Breast epithelium (tissue), 3 donors: ENCODE data around the gene SLTM.

Source experiments
- POLR2A ChIP-seq: fragments of 450-650 bp; IDR thresholded peaks from one replicate; pipeline ENCODE4 v1.6.1; 2016; ENCODE audit warnings: antibody characterized with exemption, mild to moderate bottlenecking, moderate library complexity
- POLR2AphosphoS5 ChIP-seq, 3 donors: sonication (generic); formaldehyde crosslinking; IDR thresholded peaks; one replicate each; pipeline ENCODE4 v1.6.1; 2017; ENCODE audit warnings: antibody characterized with exemption in 3 of 3
- TF ChIP-seq, protein P1 (sequence below), 3 donors: fragments of 450-650 bp; IDR thresholded peaks; one replicate each; pipeline ENCODE4 v1.5.1; 2016 to 2017; ENCODE audit warnings: antibody characterized with exemption in 3 of 3, mild to moderate bottlenecking in 3 of 3, moderate library complexity in 3 of 3

DNA sequence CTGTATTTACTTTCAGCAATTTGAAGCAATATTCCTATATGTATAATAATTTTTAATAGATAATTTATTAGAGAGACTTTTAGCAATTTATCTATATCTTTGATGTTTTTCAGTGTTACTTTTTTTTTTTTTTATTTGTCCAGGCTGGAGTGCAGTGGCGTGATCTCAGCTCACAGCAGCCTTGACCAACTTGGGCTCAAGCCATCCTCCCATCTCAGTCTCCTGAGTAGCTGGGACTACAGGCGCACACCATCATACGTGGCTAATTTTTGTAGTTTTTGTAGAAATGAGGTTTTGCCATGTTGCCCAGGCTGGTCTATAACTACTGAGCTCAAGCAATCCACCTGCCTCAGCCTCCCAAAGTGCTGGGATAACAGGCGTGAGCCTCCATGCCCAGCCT is 25.3 kb upstream of the SLTM start:
- TF ChIP-seq, protein P1, sequence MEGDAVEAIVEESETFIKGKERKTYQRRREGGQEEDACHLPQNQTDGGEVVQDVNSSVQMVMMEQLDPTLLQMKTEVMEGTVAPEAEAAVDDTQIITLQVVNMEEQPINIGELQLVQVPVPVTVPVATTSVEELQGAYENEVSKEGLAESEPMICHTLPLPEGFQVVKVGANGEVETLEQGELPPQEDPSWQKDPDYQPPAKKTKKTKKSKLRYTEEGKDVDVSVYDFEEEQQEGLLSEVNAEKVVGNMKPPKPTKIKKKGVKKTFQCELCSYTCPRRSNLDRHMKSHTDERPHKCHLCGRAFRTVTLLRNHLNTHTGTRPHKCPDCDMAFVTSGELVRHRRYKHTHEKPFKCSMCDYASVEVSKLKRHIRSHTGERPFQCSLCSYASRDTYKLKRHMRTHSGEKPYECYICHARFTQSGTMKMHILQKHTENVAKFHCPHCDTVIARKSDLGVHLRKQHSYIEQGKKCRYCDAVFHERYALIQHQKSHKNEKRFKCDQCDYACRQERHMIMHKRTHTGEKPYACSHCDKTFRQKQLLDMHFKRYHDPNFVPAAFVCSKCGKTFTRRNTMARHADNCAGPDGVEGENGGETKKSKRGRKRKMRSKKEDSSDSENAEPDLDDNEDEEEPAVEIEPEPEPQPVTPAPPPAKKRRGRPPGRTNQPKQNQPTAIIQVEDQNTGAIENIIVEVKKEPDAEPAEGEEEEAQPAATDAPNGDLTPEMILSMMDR (IDR thresholded peaks at IDR 0.05) = no peak
- TF ChIP-seq POLR2AphosphoS5 (IDR thresholded peaks at IDR 0.05) (no peak), POLR2A (no peak)
